ENCODE results near the gene ABCC1.

Gene ABCC1

DNA sequence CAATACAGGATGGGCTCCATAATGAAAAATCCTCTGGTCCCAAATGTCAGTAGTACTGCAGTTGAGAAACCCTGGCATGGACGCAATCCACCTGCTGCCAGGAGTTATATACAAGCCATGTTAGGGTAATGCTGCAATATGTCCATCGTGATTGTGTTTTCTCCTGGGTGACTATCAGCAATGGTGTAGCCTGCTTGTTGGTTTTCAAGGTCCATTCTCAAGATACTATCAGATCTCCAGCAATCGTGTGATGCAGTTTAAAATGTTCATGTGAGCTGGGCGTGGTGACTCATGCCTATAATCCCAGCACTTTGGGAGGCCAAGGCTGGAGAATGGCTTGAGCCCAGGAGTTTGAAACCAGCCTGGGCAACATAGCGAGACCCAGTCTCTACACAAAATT is 24.0 kb downstream of the ABCC1 start:
- POLR2A ChIA-PET, result interaction anchor here (0.7 kb wide), 1 partner anchor 16 kb away, joined by 3 read pairs; no protein-coding TSS in a partner anchor
- Histone ChIP-seq H3K36me3 (ENCODE audit: control insufficient read depth in 2 of 2, insufficient read depth in 1 of 2, low read length in 2 of 2) (peaks cover 0 to 22% of the 10 kb centered on the region in 2 experiments; a peak in 2 of 3 replicates), H3K4me3 (ENCODE audit: low read depth, low read length) (no peak overlapping the region), H3K9me3 (ENCODE audit: control insufficient read depth, insufficient read depth, low read depth, low read length) (no peaks in the 10 kb centered on the region), H3K4me1 (ENCODE audit: control insufficient read depth, insufficient read depth, low read length) (no peaks in the 10 kb centered on the region), H3K27ac (ENCODE audit: extremely low read depth, low read depth, low read length) (no peak overlapping the region)
- CTCF ChIA-PET, result no interaction called here
- peak; percentile 43; the same call in 1 of the 2 replicates for TF ChIP-seq GLIS1 (tag by site-specific recombination; IDR thresholded peaks at IDR 0.05)
- no peak for TF ChIP-seq ZNF274 (IDR thresholded peaks at IDR 0.05; ENCODE audit: low read length)
- no peak for TF ChIP-seq ZNF274 (tag by site-specific recombination; IDR thresholded peaks at IDR 0.05; ENCODE audit: borderline replicate concordance)

DNA sequence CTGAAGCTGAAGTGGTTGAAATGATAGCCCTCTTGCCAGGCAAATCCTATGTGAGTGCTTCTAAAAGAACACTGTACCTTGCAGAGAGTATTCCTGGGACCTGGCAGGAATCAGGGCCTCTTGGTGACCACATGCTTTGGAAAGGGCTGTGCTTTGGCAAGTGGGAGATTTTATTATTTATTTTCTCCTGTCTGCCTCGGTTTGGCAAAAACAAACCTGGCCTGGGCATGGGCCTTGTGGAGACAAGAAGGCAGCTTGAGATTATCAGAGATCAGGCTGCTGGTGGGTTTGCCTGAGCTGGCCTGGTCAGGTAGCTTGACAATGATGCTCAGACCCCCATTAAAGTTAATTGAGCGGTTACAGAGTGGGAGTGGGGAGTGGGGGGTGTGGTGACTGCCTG is 24.6 kb downstream of the ABCC1 start:
- TF ChIP-seq OSR2 (tag by site-specific recombination; IDR thresholded peaks at IDR 0.05) (no peak), GLIS2 (tag by site-specific recombination; IDR thresholded peaks at IDR 0.05) (no peak), GFI1B (tag by site-specific recombination; IDR thresholded peaks at IDR 0.05) (no peak), ZSCAN16 (tag by site-specific recombination; IDR thresholded peaks at IDR 0.05) (no peak), ZBTB17 (tag by site-specific recombination; IDR thresholded peaks at IDR 0.05) (no peak), ZNF416 (tag by site-specific recombination; IDR thresholded peaks at IDR 0.05) (no peak), ZNF791 (tag by site-specific recombination; IDR thresholded peaks at IDR 0.05) (no peak)
- POLR2A ChIA-PET, result no interaction called here
- CTCF ChIA-PET, result no interaction called here
- H3K4me1 ChIP-seq (ENCODE audit: control insufficient read depth, insufficient read depth, low read length), result no peaks in the 10 kb centered on the region
- H3K4me3 ChIP-seq (ENCODE audit: low read depth, low read length), result no peak overlapping the region
- H3K27ac ChIP-seq (ENCODE audit: extremely low read depth, low read depth, low read length), result no peak overlapping the region
- peaks cover 0 to 22% of the 10 kb centered on the region in 2 experiments; a peak in 2 of 3 replicates for H3K36me3 ChIP-seq (ENCODE audit: control insufficient read depth in 2 of 2, insufficient read depth in 1 of 2, low read length in 2 of 2)
- no peaks in the 10 kb centered on the region for H3K9me3 ChIP-seq (ENCODE audit: control insufficient read depth, insufficient read depth, low read depth, low read length)

DNA sequence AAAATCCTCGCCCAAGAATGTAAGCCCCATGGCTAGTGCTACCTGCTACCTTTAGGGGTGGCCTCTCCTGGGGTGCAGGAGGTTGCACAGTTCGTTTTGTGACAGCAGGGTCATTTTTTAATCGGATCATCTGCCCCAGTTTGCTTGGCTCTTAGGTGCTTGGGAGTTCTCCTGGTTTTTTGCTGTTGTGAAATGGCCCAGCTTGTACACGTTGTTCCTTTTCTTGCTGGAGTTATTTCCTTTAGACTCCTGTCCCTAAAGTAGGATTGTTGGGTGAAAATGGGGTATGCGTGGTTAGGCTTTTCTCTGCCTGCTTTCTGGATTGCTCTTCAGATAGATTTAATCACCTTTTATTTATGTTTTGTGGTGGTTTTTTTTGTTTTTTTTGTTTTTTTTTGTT is 25.8 kb downstream of the ABCC1 start:
- no peaks in the 10 kb centered on the region for H3K9me3 ChIP-seq (ENCODE audit: control insufficient read depth, insufficient read depth, low read depth, low read length)
- peaks cover 0 to 19% of the 10 kb centered on the region in 2 experiments; a peak in 2 of 3 replicates for H3K36me3 ChIP-seq (ENCODE audit: control insufficient read depth in 2 of 2, insufficient read depth in 1 of 2, low read length in 2 of 2)
- CTCF ChIA-PET, result no interaction called here

DNA sequence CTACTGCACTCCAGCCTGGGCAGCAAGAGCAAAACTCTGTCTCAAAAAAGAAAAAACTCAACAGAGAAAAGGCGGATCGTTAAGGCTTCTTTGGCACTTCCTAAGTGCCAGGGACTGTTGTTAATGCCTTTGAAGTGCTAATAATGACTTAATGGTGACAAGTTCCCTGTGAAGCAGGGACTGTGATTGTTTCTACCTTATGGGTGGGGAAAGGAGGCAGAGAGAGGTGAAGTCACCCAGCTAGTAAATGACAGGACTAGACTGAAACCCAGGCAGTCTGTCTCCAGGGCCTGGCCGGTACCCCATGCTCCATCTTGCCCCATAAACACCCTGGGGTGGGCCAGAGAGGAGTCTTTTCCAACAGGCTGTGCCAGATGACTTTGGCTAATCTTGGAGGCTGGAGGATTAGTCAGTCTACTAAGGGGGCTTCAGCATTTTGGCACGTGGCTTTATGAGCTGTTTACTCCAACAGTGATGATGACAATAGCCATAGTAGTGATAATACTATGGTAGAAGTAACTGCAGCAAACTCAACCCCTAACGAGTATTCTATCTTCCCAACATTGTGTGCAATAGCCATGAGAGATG is 26.9 kb downstream of the ABCC1 start:
- Histone ChIP-seq H3K27ac (ENCODE audit: extremely low read depth, low read depth, low read length) (no peak overlapping the region), H3K9me3 (ENCODE audit: control insufficient read depth, insufficient read depth, low read depth, low read length) (no peaks in the 10 kb centered on the region), H3K36me3 (ENCODE audit: control insufficient read depth in 2 of 2, insufficient read depth in 1 of 2, low read length in 2 of 2) (peaks cover 0 to 16% of the 10 kb centered on the region in 2 experiments; a peak in 2 of 3 replicates), H3K4me3 (ENCODE audit: low read depth, low read length) (no peak overlapping the region), H3K4me1 (ENCODE audit: control insufficient read depth, insufficient read depth, low read length) (no peaks in the 10 kb centered on the region)
- ChIA-PET CTCF (interaction anchor here (0.6 kb wide), 2 partner anchors 33 to 220 kb away, joined by 3 read pairs; no protein-coding TSS in a partner anchor), POLR2A (no interaction called here)
- TF ChIP-seq ZNF10 (tag by site-specific recombination; IDR thresholded peaks at IDR 0.05) (no peak), EGR2 (tag by site-specific recombination; IDR thresholded peaks at IDR 0.05; ENCODE audit: low read depth) (no peak), MEIS1 (CRISPR knock-in tag; IDR thresholded peaks at IDR 0.05; ENCODE audit: borderline replicate concordance) (no peak), REPIN1 (tag by site-specific recombination; IDR thresholded peaks at IDR 0.05; ENCODE audit: low read depth) (no peak), SALL2 (tag by site-specific recombination; IDR thresholded peaks at IDR 0.05; ENCODE audit: borderline replicate concordance) (no peak), ZNF555 (tag by site-specific recombination; conservative IDR thresholded peaks at IDR 0.05) (no peak), YY1 (tag by site-specific recombination; IDR thresholded peaks at IDR 0.05) (no peak), ZNF169 (tag by site-specific recombination; IDR thresholded peaks at IDR 0.05) (no peak), MZF1 (tag by site-specific recombination; IDR thresholded peaks at IDR 0.05; ENCODE audit: borderline replicate concordance) (no peak), TRIM28 (IDR thresholded peaks at IDR 0.05; ENCODE audit: borderline replicate concordance, low read length) (no peak), ZNF610 (tag by site-specific recombination; IDR thresholded peaks at IDR 0.05; ENCODE audit: borderline replicate concordance) (no peak), HOXD13 (CRISPR knock-in tag; IDR thresholded peaks at IDR 0.05; ENCODE audit: borderline replicate concordance) (no peak)

More for the DNA sequence above, 25.8 kb downstream of the ABCC1 start:
- no peaks in the 10 kb centered on the region for H3K4me1 ChIP-seq (ENCODE audit: control insufficient read depth, insufficient read depth, low read length)
- H3K4me3 ChIP-seq (ENCODE audit: low read depth, low read length), result no peak overlapping the region
- TF ChIP-seq PRDM1 (tag by site-specific recombination; IDR thresholded peaks at IDR 0.05), result no peak
- no peak for TF ChIP-seq MZF1 (tag by site-specific recombination; IDR thresholded peaks at IDR 0.05; ENCODE audit: borderline replicate concordance)
- TF ChIP-seq ZNF157 (tag by site-specific recombination; IDR thresholded peaks at IDR 0.05), result no peak
- no peak for TF ChIP-seq ZNF521 (tag by site-specific recombination; IDR thresholded peaks at IDR 0.05)
- TF ChIP-seq ZSCAN16 (tag by site-specific recombination; IDR thresholded peaks at IDR 0.05), result no peak
- no peak for TF ChIP-seq ZNF621 (tag by site-specific recombination; IDR thresholded peaks at IDR 0.05)
- no peak for TF ChIP-seq ZNF555 (tag by site-specific recombination; conservative IDR thresholded peaks at IDR 0.05)
- no peak overlapping the region for H3K27ac ChIP-seq (ENCODE audit: extremely low read depth, low read depth, low read length)
- POLR2A ChIA-PET, result no interaction called here
